Stomach (tissue), 4 donors: Measurements from ENCODE around the gene MAP7D3.

Experiments
- CTCF ChIP-seq, 7 experiments: fragments of 450-650 bp in 4 of 7; fragments of 200-600 bp in 3 of 7; sonication (generic) in 3 of 7; IDR thresholded peaks; one replicate each; pipeline ENCODE4 v1.5.1; 2016 to 2019; ENCODE audit warnings: antibody characterized with exemption in 7 of 7, control low read depth in 2 of 7, mild to moderate bottlenecking in 1 of 7
- EP300 ChIP-seq: sonication (generic); formaldehyde crosslinking; IDR thresholded peaks from one replicate; pipeline ENCODE4 v1.6.1; 2017; ENCODE audit warnings: antibody characterized with exemption
- POLR2AphosphoS5 ChIP-seq, 3 donors: sonication (generic); formaldehyde crosslinking; IDR thresholded peaks; one replicate each; pipeline ENCODE4 v1.6.1; 2016; ENCODE audit warnings: antibody characterized with exemption in 3 of 3

- TF ChIP-seq POLR2AphosphoS5 (IDR thresholded peaks at IDR 0.05) (no peak), CTCF (IDR thresholded peaks at IDR 0.05) (no peak), EP300 (no peak)
These were observed 5.0 kb downstream of the MAP7D3 start for GRCh38 chrX:136246201-136246600.
